Fibroblast of skin of left quadriceps (primary cell): ENCODE data around the gene TRAPPC10.

Experiments used
- DNase-seq, 2 experiments: peaks; one replicate each; pipeline ENCODE4 v3.0.0-alpha.2; 2013; ENCODE audit warnings: low read depth in 2 of 2

Gene TRAPPC10

DNA sequence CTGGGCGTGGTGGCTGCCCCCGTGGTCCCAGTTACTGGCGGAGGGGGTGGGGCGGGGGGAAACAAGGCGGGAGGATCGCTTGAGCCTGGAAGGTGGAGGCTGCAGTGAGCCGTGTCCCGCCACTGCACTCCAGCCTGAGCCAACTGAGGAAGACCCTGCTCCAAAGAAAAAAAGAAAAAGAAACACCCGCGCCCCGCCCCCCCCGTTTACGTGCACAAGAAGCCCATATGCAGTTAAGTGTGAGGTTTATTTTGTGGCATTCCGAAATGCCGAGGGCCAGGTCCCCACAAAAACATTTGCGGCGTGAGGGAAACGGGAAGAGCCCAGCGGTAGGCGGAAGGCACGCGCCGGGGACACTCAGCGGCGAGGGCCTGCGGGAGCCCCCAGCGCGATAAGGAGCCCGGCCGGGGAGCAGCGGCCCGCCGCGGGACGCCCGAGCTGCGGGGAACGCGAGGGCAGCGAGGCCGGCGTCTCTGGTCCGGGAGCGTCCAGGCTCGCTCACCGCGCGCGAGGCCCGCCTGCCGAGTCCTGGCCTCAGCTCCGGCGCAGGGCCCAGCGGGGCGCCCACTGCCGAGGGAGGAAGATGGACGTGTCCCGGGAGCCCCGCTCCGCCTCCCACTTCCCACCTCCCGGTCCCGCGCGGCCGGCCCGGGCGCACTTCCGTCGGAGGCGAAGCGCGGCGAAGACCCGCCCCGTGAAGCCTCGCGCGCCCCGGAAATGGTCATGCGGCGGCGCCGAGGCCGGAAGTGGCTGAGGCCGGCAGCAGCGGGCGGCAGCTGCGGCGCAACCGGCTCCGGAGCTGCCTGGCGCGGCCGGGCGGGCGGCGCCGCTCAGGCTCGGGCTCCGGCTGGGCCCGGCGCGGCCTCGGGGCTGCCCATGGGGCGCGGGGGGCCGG is at the start of gene TRAPPC10:
Gene TRAPPC10 (plus strand): TSS at position 731 of the 895 bp plus-strand sequence. CDS start 185 bp downstream, outside the sequence.
- peak; percentile 63 to 67 for DNase-seq

DNA sequence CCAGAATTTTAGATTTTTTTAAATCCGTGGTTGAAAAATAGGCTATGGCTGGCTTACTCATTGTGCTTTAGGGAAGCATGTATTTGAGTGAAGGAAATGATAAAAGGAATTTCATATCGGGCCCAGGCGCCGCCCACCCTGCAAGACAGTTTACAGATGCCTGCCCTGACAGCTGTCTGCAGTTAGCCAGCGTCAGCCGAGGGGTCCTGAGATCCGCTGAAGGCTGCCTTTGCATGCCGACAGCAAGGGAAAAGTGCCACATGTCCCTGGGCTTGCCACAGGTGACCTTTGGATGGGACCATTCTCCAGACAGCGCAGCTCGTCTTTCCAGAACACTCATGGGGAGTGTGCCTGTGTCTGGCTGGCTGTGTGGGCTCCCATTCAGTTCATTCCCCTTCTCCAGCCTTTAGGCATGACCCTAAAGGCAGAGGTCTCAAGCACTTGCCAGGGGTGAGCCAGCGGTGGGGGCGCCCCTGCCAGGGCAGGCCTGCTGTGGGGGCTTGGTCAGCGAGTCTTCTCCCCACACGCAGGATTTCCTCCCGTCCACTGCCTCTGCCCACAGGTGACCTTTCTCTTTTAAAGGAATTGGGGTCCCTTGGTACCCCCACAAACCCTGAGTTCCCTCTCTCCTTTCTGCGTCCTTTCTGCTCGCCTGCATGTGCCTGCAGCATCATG is 46.1 kb upstream of the TRAPPC10 start:
- DNase-seq = no peak

DNA sequence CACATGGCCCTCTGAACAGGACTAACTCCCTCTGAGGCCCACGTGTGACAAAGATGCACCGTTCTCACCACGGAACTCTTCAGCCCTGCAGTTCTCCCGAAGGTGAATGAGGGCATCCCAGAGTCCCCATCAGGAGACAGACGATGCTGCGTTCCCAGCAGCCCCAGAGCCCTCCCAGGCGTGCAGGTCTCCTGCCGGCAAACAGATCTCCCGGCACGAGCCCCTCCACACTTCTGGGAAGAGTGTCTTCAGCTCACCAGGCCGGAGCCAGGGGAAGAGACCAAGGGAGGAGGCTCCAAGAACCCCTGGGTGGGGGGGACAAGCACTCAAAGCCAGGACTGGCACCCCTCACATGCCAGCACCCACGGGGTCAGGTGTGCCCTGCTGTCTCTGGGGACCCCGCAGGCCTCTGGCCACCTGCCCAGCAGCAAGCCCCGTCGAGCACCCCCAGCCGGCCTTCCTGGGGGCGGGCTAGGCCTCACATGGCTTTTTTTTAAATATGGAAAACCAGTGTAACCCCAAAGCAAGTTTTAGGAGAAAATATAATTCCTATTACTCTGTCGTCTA is 45.1 kb upstream of the TRAPPC10 start:
- DNase-seq = no peak

DNA sequence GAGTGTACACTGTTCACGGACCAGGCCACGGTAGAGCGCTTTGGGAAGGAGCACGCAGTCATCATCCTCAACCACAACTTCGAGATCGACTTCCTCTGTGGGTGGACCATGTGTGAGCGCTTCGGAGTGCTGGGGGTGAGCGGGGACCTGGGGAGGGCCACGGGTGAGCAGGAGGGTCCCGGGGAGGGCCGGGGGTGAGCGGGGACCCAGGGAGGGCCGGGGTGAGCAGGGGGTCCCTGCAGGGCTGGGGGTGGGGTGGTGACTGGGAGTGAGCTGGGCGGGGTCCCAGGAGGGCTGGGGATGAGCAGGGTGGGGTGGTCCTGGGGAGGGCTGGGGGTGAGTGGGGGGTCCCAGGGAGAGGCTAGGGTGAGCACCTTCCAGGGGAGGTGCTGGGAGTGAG is 44.1 kb upstream of the TRAPPC10 start:
- DNase-seq = no peak

DNA sequence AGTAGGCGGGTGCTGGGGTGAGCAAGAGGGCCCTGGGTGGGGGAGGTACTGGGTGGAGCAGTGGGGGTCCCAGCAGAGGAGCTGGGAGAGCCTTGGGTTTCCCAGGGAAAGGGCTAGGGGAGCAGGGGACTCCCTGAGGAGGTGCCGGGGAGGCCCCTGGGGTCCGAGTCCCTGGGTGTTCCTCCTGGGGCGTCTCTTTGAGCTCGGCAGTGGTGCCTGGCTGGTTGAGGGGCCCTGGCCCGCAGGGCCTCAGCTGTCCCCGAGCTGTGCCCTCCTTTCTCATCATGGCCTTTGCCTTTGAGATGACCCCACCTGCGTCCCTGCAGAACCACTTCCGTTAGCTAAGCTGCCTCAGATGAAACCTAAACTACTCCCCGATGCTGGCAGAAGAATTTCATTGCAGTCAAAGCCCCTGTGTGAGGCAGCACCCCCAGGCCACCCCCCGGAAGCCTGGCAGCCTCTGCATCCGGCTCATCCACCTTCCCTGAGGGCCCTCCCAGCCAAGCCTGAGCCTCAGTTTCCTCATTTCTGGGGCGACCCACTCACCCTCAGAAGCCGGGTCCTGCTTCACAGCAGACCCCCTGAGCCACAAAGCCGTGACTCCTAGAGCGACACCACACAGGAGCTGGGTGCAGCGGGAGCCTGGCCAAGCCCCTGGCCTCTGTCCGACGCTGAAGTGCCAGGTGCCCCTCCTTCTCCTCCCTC is 43.5 kb upstream of the TRAPPC10 start:
- no peak for DNase-seq

DNA sequence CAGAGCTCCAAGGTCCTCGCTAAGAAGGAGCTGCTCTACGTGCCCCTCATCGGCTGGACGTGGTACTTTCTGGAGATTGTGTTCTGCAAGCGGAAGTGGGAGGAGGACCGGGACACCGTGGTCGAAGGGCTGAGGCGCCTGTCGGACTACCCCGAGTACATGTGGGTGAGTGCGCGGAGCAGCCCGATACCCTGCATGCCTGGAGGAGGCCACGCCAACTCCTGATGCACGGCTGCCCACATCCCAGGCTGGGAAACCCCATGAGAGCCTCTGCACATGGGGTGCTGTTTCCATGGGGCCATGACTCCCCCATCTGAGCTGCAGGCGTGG is 43.0 kb upstream of the TRAPPC10 start:
- no peak for DNase-seq

DNA sequence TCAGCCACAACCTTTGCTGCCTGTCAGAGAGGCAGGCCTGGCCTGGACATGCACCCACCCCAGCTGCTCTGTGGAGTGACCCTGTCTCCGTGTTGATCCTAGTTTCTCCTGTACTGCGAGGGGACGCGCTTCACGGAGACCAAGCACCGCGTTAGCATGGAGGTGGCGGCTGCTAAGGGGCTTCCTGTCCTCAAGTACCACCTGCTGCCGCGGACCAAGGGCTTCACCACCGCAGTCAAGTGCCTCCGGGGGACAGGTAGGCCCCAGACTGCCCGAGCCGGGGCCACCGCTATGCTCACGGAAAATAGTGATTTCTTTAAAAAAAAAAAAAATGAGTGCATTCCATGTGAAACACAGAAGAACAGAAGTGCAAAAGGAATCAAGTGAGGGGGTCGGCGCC is 41.6 kb upstream of the TRAPPC10 start:
- no peak for DNase-seq

GRCh38 chr21:43971201-43971991 is 40.7 kb upstream of the TRAPPC10 start:
- DNase-seq = no peak

DNA sequence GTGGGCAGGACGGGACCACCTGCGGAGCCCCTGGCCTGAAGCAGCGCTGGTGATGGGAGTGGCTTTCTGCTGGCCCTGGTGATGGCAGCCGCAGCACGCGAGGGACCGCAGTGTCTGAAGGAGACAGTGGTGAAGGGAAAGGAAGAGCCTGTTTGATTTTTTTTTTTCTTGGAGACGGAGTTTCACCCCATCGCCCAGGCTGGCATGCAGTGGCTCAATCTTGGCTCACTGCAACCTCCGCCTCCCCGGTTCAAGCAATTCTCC is 40.2 kb upstream of the TRAPPC10 start:
- DNase-seq = no peak

DNA sequence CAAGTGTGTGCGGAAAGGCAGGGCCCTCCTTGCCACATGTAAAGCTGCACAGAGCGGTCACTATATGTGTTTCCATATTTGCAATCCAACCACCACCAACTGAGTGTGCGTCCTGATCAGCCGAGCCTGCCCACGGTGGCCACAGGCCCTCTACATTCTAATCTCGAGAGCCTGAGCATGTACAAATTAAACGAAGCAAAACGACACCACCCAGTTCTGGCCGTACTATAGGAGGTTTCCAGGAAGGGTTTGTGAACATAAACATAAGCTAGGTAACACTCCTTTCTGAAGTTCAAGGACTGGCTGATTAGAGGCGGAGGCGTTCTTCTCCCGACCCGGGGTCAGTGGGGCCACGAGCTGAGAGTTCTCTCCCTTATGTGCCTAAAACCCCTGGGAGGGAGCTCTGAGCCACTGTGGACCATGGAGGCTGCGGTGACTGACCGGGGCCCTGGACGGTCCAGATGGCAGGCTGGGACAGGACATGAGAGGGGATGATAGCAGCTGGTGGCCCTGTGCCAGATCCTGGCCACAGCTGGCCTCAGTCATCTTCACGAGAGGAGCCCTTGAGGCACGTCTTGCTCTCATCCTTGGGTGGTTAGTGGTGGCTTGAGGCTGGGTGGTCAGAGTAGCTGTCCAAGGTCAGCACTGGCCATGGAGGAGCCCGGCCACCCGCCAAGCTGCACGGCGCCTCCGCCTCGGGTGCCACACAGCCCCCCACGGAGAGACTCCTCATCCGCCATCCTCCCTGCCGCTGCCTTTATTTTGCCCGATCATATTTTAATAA is 39.1 kb upstream of the TRAPPC10 start:
- no peak for DNase-seq

DNA sequence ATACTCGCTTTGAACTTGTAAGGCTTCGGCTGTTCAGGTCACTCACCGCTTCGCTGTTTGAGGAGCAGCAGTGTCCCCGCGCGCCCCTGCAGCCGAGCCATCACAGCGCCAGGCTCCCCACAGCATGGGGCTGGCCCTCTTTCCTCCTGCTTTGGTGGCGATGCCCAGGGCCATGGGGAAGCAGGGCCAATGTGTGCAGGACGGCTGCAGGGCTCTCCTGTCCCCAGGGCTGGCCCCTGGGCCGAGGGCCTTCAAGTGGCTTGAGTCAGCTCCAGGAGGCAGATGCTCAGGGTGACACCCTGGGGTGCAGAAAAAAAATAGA is 38.5 kb upstream of the TRAPPC10 start:
- no peak for DNase-seq

DNA sequence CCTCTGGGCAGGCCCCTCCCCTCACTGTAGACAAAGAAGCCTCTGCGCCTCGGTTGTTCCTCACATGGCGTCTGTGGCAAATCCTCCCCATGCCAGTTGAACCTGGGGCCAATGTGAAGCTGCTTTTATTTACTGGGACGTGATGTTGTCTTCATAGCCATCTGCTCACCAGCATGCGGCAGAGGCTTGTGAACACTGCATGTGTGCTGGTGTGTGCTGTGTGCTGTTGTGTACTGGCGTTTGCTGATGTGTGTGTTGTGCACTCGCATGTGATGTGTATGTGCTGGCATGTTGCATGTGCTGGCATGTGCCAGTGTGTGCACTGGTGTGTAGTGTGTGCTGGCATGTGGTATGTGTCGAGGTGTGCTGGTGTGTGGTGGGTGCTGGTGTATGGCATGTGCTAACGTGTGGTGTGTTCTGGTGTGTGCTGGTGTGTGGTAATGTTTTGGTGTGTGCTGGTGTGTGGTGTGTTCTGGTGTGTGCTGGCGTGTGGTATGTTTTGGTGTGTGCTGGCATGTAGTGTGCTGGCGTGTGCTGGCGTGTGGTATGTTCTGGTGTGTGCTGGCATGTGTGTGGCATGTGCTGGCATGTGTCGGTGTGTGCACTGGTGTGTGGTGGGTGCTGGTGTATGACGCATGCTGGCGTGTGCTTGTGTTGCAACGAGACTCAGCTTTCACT is 37.2 kb upstream of the TRAPPC10 start:
- no peak for DNase-seq

DNA sequence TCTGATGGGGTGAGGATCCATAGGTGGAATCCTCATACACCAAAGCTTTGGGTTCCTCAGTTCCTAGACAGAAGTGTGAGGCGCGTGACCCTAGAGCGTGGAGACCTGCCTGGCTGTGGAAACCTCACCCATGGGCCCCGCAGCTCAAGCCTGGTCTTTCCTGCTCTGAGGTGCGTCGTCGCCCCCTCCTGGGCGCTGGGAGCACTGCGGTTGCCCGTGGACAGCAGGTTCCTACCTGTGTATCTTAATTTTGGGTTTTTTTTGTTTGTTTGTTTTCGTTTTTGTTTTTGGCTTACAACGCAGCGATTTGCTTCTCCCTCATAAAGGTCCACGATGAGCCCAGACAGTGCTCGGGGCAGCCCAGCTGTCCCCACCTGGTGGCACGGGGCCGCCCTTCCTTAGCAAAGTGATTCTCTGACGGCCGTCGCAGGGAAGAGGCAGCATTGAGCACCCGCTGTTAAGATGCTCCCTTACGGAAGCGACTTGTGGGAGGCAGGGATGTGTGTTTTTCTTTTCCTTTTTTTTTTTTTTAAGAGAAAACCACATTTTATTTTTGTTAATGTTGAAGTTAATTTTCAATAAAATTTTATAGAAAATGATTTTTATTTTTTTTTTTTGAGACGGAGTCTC is 36.5 kb upstream of the TRAPPC10 start:
- peak; percentile 13 to 20 for DNase-seq

DNA sequence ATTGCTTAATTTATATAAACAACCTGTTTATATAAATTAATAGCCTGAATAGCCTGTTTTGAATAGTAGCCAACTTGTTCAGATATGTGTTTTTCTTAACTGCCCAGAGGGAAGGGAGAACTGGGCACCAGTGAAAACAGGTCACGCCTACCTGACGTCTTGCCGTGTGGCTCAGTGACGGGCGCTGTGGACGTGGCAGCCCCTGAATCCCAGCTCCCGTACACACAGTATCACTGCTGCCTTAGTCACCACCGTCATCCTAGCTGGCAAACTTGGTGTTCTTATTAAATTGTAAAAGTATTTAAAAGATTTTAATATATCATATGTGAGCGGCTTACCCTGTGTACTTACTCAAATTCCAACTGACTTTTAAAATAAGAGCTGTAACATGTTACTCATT is 35.4 kb upstream of the TRAPPC10 start:
- DNase-seq = no peak

GRCh38 chr21:43978060-43978459 is 34.0 kb upstream of the TRAPPC10 start:
- no peak for DNase-seq

DNA sequence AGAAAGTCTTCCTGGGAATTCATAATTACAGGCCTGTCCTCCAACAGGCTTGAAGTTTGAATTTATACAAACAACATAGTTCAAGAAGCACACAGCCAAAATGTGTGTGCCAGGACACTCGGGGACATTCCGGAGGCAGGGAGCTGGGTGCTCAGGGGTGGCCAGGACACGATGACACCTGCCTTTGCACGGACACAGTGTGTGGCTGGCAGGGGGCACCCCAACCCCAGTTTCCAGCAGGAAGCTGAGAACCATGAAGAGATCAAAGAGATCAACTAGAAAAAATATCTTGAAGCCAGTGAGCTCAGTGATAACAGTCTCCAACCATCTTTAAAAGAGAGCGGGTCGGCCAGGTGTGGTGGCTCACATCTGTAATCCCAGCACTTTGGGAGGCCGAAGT is 32.5 kb upstream of the TRAPPC10 start:
- DNase-seq = no peak

DNA sequence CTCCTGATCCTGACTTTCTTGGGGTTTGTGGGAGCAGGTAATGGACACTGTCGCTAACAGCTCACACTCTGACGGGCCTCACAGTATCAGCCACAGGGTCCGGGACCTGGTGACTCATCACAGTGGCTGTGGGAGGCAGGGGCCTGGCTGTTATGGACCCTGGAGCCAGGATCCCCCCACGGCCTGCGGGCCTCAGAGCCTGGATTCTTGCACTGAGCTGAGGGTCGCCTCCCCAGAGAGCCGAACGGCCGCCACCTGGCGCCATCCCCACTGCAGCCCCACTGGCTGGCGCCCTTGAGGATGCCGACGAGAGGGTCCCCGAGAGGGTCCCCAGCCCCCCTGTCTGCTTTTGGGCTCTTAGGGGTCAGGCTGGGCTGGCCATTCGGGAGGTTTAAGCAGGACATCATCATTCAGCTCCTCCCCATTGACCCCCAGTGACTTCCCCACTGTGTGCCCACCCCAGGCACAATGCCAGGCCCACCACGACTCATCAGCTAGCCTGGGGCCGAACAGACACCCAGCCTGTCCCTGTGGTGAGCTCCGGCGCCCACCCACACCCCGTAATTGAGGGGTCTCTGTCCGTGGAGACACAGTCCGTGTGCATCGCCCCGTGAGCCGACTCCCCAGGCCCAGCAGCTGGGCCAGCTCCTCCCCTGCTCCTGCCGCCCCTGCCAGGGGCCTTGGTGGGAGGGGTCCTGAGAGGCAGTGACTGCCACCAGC is 30.8 kb upstream of the TRAPPC10 start:
- DNase-seq = no peak

DNA sequence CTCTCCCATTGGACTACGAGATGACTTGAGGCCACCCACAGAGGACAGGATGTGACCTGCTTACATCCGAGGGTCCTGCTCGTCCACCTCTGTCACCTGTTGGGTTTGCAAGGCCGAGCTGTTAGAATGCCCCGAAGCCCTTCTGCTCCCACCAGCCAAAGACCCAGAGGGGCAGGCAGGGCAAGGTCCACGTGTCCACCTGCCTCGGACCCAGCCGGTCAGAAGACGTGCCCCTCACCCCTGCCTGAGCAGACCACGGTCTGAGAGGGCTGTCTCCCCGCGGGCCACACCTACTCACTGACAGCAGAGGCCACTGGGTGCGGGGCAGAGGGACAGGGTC is 30.3 kb upstream of the TRAPPC10 start:
- DNase-seq = no peak

GRCh38 chr21:43982489-43983078 is 29.5 kb upstream of the TRAPPC10 start:
- DNase-seq = no peak
